RWPE1 (cell line): ENCODE results near the gene CSTF2T.

Source experiments
- CTCF ChIA-PET: fragments of 350-600 bp; sonication (Branson Sonifier 250); formaldehyde crosslinking; extraction: SDS; loops from one replicate; lab custom pipeline; 2021; lab: Yijun Ruan, JAX
- POLR2A ChIA-PET: fragments of 400-600 bp; formaldehyde crosslinking; extraction: SDS; loops from one replicate; lab custom pipeline; 2020; ENCODE audit warnings: antibody characterized with exemption; ENCODE audit not compliant: low non-redundant PET; lab: Yijun Ruan, JAX
- DNase-seq: peaks from one replicate; pipeline ENCODE4 v3.0.0; 2012; ENCODE audit warnings: low spot score
- H3K27ac ChIP-seq: fragments of 450-650 bp; 2 replicates; pipeline ENCODE4 v1.5.1; 2017
- CTCF ChIP-seq: fragments of 450-650 bp; conservative IDR thresholded peaks from 2 replicates; pipeline ENCODE4 v1.5.1; 2017; ENCODE audit warnings: low read depth, mild to moderate bottlenecking

CSTF2T gene

GRCh38 chr10:51709324-51709972, 10.1 kb upstream of the CSTF2T start:
- POLR2A ChIA-PET: no interaction called here
- DNase-seq: no peak
- no peak for TF ChIP-seq CTCF
- H3K27ac ChIP-seq: no peak overlapping the region
- CTCF ChIA-PET: no interaction called here

- no peak overlapping the region for H3K27ac ChIP-seq
- no peak for TF ChIP-seq CTCF
- CTCF ChIA-PET: no interaction called here
- POLR2A ChIA-PET: no interaction called here
- DNase-seq: no peak
Measured at GRCh38 chr10:51708609-51709008, 9.2 kb upstream of the CSTF2T start.

GRCh38 chr10:51707821-51708424, 8.5 kb upstream of the CSTF2T start:
- no peak for DNase-seq
- ChIA-PET POLR2A (no interaction called here), CTCF (no interaction called here)
- no peak overlapping the region for H3K27ac ChIP-seq
- no peak for TF ChIP-seq CTCF

- CTCF ChIA-PET: no interaction called here
- DNase-seq: no peak
- POLR2A ChIA-PET: no interaction called here
- no peak for TF ChIP-seq CTCF
- no peak overlapping the region for H3K27ac ChIP-seq
Measured at GRCh38 chr10:51707392-51707791, 8.0 kb upstream of the CSTF2T start.

- CTCF ChIA-PET: no interaction called here
- DNase-seq: no peak
Measured at GRCh38 chr10:51706225-51706624, 6.8 kb upstream of the CSTF2T start.

GRCh38 chr10:51705774-51706173, 6.4 kb upstream of the CSTF2T start:
- H3K27ac ChIP-seq: no peak overlapping the region
- ChIA-PET CTCF (no interaction called here), POLR2A (no interaction called here)
- no peak for DNase-seq
- no peak for TF ChIP-seq CTCF

More at GRCh38 chr10:51706225-51706624, 6.8 kb upstream of the CSTF2T start:
- no peak overlapping the region for H3K27ac ChIP-seq
- POLR2A ChIA-PET: no interaction called here
- TF ChIP-seq CTCF: no peak
